ENCODE measurements around the gene REC8.

REC8 gene

DNA sequence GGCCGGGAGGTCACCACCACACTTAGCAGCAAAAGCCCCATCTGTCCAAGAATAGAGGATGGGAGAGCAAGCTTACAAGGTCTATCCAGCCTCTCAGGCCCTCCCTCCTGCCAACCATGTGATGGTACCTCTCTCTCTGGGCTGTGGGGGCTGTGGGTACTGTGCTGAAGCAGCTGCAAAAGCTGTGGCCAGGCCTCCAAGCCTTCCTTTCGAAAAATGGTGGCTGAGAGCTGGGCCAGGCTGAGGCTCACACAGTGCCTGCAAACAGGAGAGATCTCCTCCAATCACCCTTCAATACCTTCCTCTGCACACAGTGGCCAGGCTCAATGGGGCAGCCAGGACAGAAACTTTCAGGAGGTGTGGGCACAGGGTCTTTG is 15.6 kb downstream of the REC8 start:
- no peaks in the 10 kb centered on the region for H3K27me3 ChIP-seq (ENCODE audit: insufficient read depth, poor library complexity, severe bottlenecking)
- H3K27ac ChIP-seq (replicated peaks), result no peak overlapping the region
- no peak for TF ChIP-seq POLR2AphosphoS5 (IDR thresholded peaks at IDR 0.05; ENCODE audit: low read depth)
- TF ChIP-seq, protein P1, sequence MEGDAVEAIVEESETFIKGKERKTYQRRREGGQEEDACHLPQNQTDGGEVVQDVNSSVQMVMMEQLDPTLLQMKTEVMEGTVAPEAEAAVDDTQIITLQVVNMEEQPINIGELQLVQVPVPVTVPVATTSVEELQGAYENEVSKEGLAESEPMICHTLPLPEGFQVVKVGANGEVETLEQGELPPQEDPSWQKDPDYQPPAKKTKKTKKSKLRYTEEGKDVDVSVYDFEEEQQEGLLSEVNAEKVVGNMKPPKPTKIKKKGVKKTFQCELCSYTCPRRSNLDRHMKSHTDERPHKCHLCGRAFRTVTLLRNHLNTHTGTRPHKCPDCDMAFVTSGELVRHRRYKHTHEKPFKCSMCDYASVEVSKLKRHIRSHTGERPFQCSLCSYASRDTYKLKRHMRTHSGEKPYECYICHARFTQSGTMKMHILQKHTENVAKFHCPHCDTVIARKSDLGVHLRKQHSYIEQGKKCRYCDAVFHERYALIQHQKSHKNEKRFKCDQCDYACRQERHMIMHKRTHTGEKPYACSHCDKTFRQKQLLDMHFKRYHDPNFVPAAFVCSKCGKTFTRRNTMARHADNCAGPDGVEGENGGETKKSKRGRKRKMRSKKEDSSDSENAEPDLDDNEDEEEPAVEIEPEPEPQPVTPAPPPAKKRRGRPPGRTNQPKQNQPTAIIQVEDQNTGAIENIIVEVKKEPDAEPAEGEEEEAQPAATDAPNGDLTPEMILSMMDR (IDR thresholded peaks at IDR 0.05; ENCODE audit: insufficient read depth, low read length), result no peak
- no peak for TF ChIP-seq GABPA (IDR thresholded peaks at IDR 0.05; ENCODE audit: low read depth)
- TF ChIP-seq, protein P2, sequence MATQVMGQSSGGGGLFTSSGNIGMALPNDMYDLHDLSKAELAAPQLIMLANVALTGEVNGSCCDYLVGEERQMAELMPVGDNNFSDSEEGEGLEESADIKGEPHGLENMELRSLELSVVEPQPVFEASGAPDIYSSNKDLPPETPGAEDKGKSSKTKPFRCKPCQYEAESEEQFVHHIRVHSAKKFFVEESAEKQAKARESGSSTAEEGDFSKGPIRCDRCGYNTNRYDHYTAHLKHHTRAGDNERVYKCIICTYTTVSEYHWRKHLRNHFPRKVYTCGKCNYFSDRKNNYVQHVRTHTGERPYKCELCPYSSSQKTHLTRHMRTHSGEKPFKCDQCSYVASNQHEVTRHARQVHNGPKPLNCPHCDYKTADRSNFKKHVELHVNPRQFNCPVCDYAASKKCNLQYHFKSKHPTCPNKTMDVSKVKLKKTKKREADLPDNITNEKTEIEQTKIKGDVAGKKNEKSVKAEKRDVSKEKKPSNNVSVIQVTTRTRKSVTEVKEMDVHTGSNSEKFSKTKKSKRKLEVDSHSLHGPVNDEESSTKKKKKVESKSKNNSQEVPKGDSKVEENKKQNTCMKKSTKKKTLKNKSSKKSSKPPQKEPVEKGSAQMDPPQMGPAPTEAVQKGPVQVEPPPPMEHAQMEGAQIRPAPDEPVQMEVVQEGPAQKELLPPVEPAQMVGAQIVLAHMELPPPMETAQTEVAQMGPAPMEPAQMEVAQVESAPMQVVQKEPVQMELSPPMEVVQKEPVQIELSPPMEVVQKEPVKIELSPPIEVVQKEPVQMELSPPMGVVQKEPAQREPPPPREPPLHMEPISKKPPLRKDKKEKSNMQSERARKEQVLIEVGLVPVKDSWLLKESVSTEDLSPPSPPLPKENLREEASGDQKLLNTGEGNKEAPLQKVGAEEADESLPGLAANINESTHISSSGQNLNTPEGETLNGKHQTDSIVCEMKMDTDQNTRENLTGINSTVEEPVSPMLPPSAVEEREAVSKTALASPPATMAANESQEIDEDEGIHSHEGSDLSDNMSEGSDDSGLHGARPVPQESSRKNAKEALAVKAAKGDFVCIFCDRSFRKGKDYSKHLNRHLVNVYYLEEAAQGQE (IDR thresholded peaks at IDR 0.05; ENCODE audit: insufficient replicate concordance, low read depth), result no peak
- TF ChIP-seq SPI1 (IDR thresholded peaks at IDR 0.05; ENCODE audit: borderline replicate concordance, low read depth), result no peak
- DNase-seq (ENCODE audit: low read depth in 1 of 2, low spot score in 1 of 2), result no peak
- peak overlapping the region; percentile 88 for H3K4me3 ChIP-seq (replicated peaks; ENCODE audit: insufficient read depth, low read length)

DNA sequence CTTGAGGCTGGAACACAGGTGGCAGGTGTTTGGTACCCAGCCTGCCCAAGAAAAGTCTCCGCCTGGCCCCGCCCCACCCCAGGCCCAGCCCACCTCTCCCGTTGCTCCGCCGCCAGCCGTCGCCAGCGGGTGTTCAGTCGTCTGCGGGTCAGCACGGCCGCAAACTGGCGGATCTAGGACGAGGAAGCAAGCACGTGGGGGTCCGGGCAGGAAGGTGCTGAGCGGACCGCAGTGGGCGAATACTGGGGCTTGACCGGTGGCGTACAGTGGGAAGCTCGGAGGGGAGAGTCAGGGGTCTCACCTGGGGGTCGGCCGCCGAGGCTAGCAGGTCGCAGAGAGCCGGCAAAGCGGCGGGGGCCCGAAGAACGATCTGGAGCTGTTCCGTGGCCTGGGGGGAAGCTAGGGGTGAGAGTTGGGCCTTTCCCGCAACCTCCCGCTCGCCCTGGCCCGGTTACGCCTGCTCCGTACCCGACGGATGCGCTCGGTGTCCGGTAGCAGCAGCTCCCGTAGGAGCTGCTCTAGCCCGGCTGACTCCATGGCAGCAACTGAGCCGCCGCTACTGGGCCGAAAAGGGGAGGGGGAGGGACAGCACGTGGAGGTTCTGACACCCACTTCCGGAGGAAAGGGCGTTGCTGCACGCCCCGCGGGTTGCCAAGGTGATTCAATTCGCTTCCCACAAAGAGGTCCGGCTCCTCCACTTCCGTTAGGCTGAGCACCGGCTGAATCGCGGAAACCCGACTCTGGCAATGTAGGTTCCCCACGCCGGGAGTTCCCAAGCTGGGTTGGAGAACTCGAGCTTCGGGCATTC is 16.6 kb downstream of the REC8 start, which contains the start of gene IPO4:
IPO4 (minus strand) TSS at position 566 of the 808 bp plus-strand sequence; CDS start at position 537, 29 bp downstream.
- peak; percentile 94 to 98 for DNase-seq (ENCODE audit: low read depth in 1 of 2, low spot score in 1 of 2)
- Histone ChIP-seq H3K4me3 (replicated peaks; ENCODE audit: insufficient read depth, low read length) (peak within 1 kb of the TSS; percentile 88), H3K27ac (replicated peaks) (peak within 1 kb of the TSS; percentile 79), H3K27me3 (ENCODE audit: insufficient read depth, poor library complexity, severe bottlenecking) (no peaks in the 10 kb centered on the region)
- peak; percentile 58; the same call in 1 of the 2 replicates for TF ChIP-seq SPI1 (IDR thresholded peaks at IDR 0.05; ENCODE audit: borderline replicate concordance, low read depth)
- TF ChIP-seq, protein P2 (IDR thresholded peaks at IDR 0.05; ENCODE audit: insufficient replicate concordance, low read depth), result peak; percentile 37
- TF ChIP-seq POLR2AphosphoS5 (IDR thresholded peaks at IDR 0.05; ENCODE audit: low read depth), result peak; percentile 82; the same call in 1 of the 2 replicates
- TF ChIP-seq GABPA (IDR thresholded peaks at IDR 0.05; ENCODE audit: low read depth), result peak; percentile 100
- TF ChIP-seq, protein P1 (IDR thresholded peaks at IDR 0.05; ENCODE audit: insufficient read depth, low read length), result no peak

DNA sequence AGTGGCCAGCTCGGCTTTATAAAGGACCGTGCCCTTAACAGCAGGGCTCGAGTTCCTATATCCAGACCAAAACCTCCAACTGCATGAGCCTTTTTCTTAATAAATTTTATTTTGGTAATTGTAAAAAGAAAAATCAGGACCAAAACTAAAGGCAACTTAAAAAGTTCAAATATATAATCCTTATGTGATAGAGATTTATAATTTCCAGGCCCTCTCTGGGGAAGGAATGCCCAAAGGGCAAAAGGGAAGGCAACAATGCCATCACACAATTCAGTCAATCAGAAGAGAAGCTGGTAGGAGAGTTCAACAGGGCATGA is 17.1 kb downstream of the REC8 start:
- TF ChIP-seq, protein P1 (IDR thresholded peaks at IDR 0.05; ENCODE audit: insufficient read depth, low read length), result no peak
- TF ChIP-seq SPI1 (IDR thresholded peaks at IDR 0.05; ENCODE audit: borderline replicate concordance, low read depth), result no peak
- no peak for TF ChIP-seq GABPA (IDR thresholded peaks at IDR 0.05; ENCODE audit: low read depth)
- TF ChIP-seq POLR2AphosphoS5 (IDR thresholded peaks at IDR 0.05; ENCODE audit: low read depth), result no peak
- Histone ChIP-seq H3K4me3 (replicated peaks; ENCODE audit: insufficient read depth, low read length) (peak overlapping the region; percentile 88), H3K27ac (replicated peaks) (peak overlapping the region; percentile 79; the same call in 1 of the 2 replicates), H3K27me3 (ENCODE audit: insufficient read depth, poor library complexity, severe bottlenecking) (no peaks in the 10 kb centered on the region)
- no peak for DNase-seq (ENCODE audit: low read depth in 1 of 2, low spot score in 1 of 2)

All from HL-60 (cell line).